Progenitor cell of endocrine pancreas (in vitro differentiated cells): ENCODE measurements around the gene HSPA9. TPM values are rescaled to one million over a fixed set of nuclear protein-coding genes. Genes with fewer than 3 reads are reported as not detected.

Experiments
- DNase-seq: peaks from one replicate; pipeline ENCODE4 v3.0.0; 2021; ENCODE audit warnings: low spot score; ENCODE audit not compliant: unreplicated experiment
- H3K27ac Mint-ChIP-seq: 2 replicates; pipeline ENCODE4 v1.8.0; 2021; ENCODE audit warnings: mild to moderate bottlenecking, moderate library complexity, mixed read lengths
- H3K27me3 Mint-ChIP-seq: 2 replicates; pipeline ENCODE4 v1.8.0; 2021; ENCODE audit warnings: mixed read lengths
- H3K36me3 Mint-ChIP-seq: 2 replicates; pipeline ENCODE4 v1.8.0; 2022; ENCODE audit warnings: mixed read lengths; ENCODE audit not compliant: insufficient read depth
- H3K4me1 Mint-ChIP-seq: 2 replicates; pipeline ENCODE4 v1.8.0; 2021; ENCODE audit warnings: low read depth, mixed read lengths
- H3K4me3 Mint-ChIP-seq: 2 replicates; pipeline ENCODE4 v1.8.0; 2021; ENCODE audit warnings: low read depth, mild to moderate bottlenecking, moderate library complexity, mixed read lengths
- H3K9me3 Mint-ChIP-seq: 2 replicates; pipeline ENCODE4 v1.8.0; 2021; ENCODE audit warnings: low read depth, mixed read lengths
- CTCF ChIP-seq: fragments of 200-600 bp; sonication (generic); IDR thresholded peaks from one replicate; pipeline ENCODE4 v1.5.0; 2021; ENCODE audit warnings: antibody characterized with exemption, mild to moderate bottlenecking; ENCODE audit not compliant: unreplicated experiment
- total RNA-seq: library from RNA; stranded (reverse); gene quantifications from 2 replicates; pipeline ENCODE4 v1.2.1, GENCODE V29; 2021

The HSPA9 gene
- total RNA-seq, 1 donor from 2014 or later = 174 TPM

GRCh38 chr5:138545919-138546562 lies 29.2 kb downstream of the HSPA9 start:
- Mint-ChIP-seq H3K4me1 (peaks cover 31% of the 10 kb centered on the region), H3K27me3 (no peaks in the 10 kb centered on the region), H3K27ac (peak overlapping the region; percentile 53), H3K4me3 (no peak overlapping the region), H3K9me3 (no peaks in the 10 kb centered on the region), H3K36me3 (no peaks in the 10 kb centered on the region)
- DNase-seq = no peak
- no peak for TF ChIP-seq CTCF

- H3K27me3 Mint-ChIP-seq = no peaks in the 10 kb centered on the region
- DNase-seq = no peak
Measured at GRCh38 chr5:138544181-138545134, 30.7 kb downstream of the HSPA9 start.

GRCh38 chr5:138543730-138544104 lies 31.5 kb downstream of the HSPA9 start:
- Mint-ChIP-seq H3K9me3 (no peaks in the 10 kb centered on the region), H3K4me3 (peak overlapping the region; percentile 99), H3K27me3 (no peaks in the 10 kb centered on the region), H3K36me3 (no peaks in the 10 kb centered on the region), H3K27ac (peak overlapping the region; percentile 99), H3K4me1 (peaks cover 39% of the 10 kb centered on the region)
- DNase-seq = peak; percentile 33
- no peak for TF ChIP-seq CTCF

More at GRCh38 chr5:138544181-138545134, 30.7 kb downstream of the HSPA9 start:
- H3K36me3 Mint-ChIP-seq = no peaks in the 10 kb centered on the region
- no peaks in the 10 kb centered on the region for H3K9me3 Mint-ChIP-seq
- no peak for TF ChIP-seq CTCF
- peak overlapping the region; percentile 99 for H3K4me3 Mint-ChIP-seq
- peaks cover 36% of the 10 kb centered on the region for H3K4me1 Mint-ChIP-seq
- H3K27ac Mint-ChIP-seq = peak overlapping the region; percentile 99

GRCh38 chr5:138542956-138543729 lies 32.1 kb downstream of the HSPA9 start, which contains the start of gene ETF1:
Gene ETF1, minus strand, starts transcription at chr5:138543236. Its CDS starts 318 bp downstream, at chr5:138542918.
- peak within 1 kb of the TSS; percentile 99 for H3K4me3 Mint-ChIP-seq
- H3K36me3 Mint-ChIP-seq = no peaks in the 10 kb centered on the region
- no peaks in the 10 kb centered on the region for H3K27me3 Mint-ChIP-seq
- peak within 1 kb of the TSS; percentile 99 for H3K27ac Mint-ChIP-seq
- TF ChIP-seq CTCF = no peak
- DNase-seq = peak; percentile 99
- H3K9me3 Mint-ChIP-seq = no peaks in the 10 kb centered on the region
- H3K4me1 Mint-ChIP-seq = peaks cover 39% of the 10 kb centered on the region
